Esophagus muscularis mucosa (tissue), 4 donors: ENCODE data around the gene GAB1. TPM values are rescaled to one million over a fixed set of nuclear protein-coding genes. Genes with fewer than 3 reads are reported as not detected.

Source experiments
- DNase-seq: peaks from one replicate; pipeline ENCODE4 v3.0.0-alpha.2; 2017; ENCODE audit errors: extremely low spot score
- H3K27ac ChIP-seq, 4 donors: fragments of 200-600 bp; sonication (generic); replicated peaks in 1 of 4; 1 replicate in 3 of 4; 2 replicates in 1 of 4; pipeline ENCODE4 v1.5.1; 2016 to 2019; ENCODE audit warnings: mild to moderate bottlenecking in 1 of 4
- H3K27me3 ChIP-seq, 4 donors: fragments of 200-600 bp; sonication (generic); one replicate each; pipeline versions ENCODE4 v1.5.1 to v1.6.0; 2016 to 2019
- H3K36me3 ChIP-seq, 4 donors: fragments of 200-600 bp; sonication (generic); one replicate each; pipeline ENCODE4 v1.5.1; 2016 to 2019
- H3K4me1 ChIP-seq, 4 donors: fragments of 200-600 bp; sonication (generic); one replicate each; pipeline ENCODE4 v1.5.1; 2016 to 2019
- H3K4me3 ChIP-seq, 4 donors: fragments of 200-600 bp; sonication (generic); 1 replicate in 2 of 4; 2 replicates in 2 of 4; pipeline ENCODE4 v1.5.1; 2016 to 2019; ENCODE audit warnings: mild to moderate bottlenecking in 4 of 4, moderate library complexity in 1 of 4
- H3K9me3 ChIP-seq, 4 donors: fragments of 200-600 bp; sonication (generic); 1 replicate in 3 of 4; 2 replicates in 1 of 4; pipeline ENCODE4 v1.5.1; 2016 to 2019
- CTCF ChIP-seq, 3 experiments: fragments of 200-600 bp in 2 of 3; fragments of 450-650 bp in 1 of 3; sonication (generic) in 2 of 3; IDR thresholded peaks; one replicate each; pipeline ENCODE4 v1.5.1; 2017 to 2019; ENCODE audit warnings: antibody characterized with exemption in 3 of 3, mild to moderate bottlenecking in 2 of 3, moderate library complexity in 1 of 3
- EP300 ChIP-seq: sonication (generic); formaldehyde crosslinking; IDR thresholded peaks from one replicate; pipeline ENCODE4 v1.6.1; 2017; ENCODE audit warnings: antibody characterized with exemption
- POLR2A ChIP-seq: fragments of 450-650 bp; IDR thresholded peaks from one replicate; pipeline ENCODE4 v1.6.1; 2017; ENCODE audit warnings: antibody characterized with exemption, moderate library complexity, mild to moderate bottlenecking, low read depth
- POLR2AphosphoS5 ChIP-seq, 2 donors: sonication (generic); formaldehyde crosslinking; IDR thresholded peaks; one replicate each; pipeline ENCODE4 v1.6.1; 2017; ENCODE audit warnings: antibody characterized with exemption in 2 of 2
- WGBS: methylation state at CpG from one replicate; pipeline ENCODE4 v1.1.5; 2018; 5-methylcytosine and 5-hydroxymethylcytosine counted together
- intact Hi-C: fragments of 100-400 bp; cut with DNase I; formaldehyde crosslinking; loops from one replicate; pipeline ENCODE4 v1.15.1; 2023
- total RNA-seq, 4 donors: library from RNA; depleted of rRNA; stranded (reverse); fragments of >200 nt; gene quantifications; one replicate each; pipeline versions ENCODE4 v1.1.0 to v1.2.1, GENCODE V29; 2016

Gene GAB1
- total RNA-seq, 4 donors from 2014 or later: 73.5 to 117 (median 98.8) TPM

GRCh38 chr4:143381189-143382118 lies 44.8 kb downstream of the GAB1 start:
- no peak for TF ChIP-seq CTCF (IDR thresholded peaks at IDR 0.05)
- TF ChIP-seq POLR2A: no peak
- TF ChIP-seq EP300: no peak
- peak; percentile 84 to 85 for TF ChIP-seq POLR2AphosphoS5 (IDR thresholded peaks at IDR 0.05)
- Histone ChIP-seq H3K27ac (peak overlapping the region; percentile 75 to 84 (median 82)), H3K4me3 (peak overlapping the region in 2 of 4 donors; percentile 20 to 25), H3K9me3 (no peaks in the 10 kb centered on the region), H3K4me1 (peaks cover 76 to 100% (median 98%) of the 10 kb centered on the region in 4 donors), H3K36me3 (no peaks in the 10 kb centered on the region), H3K27me3 (no peaks in the 10 kb centered on the region)
- intact Hi-C loops: no loop called here
- DNase-seq: peak; percentile 95
- 24% methylated on average over 8 of the region's 8 CpGs for WGBS

GRCh38 chr4:143382596-143382995 lies 45.9 kb downstream of the GAB1 start:
- Histone ChIP-seq H3K36me3 (no peaks in the 10 kb centered on the region), H3K27me3 (no peaks in the 10 kb centered on the region), H3K4me3 (peak overlapping the region; percentile 12 to 25 (median 16)), H3K4me1 (peaks cover 71 to 100% (median 97%) of the 10 kb centered on the region in 4 donors), H3K27ac (peak overlapping the region; percentile 75 to 84 (median 82)), H3K9me3 (no peaks in the 10 kb centered on the region)
- 8% methylated on average over 4 of the region's 4 CpGs for WGBS
- no peak for TF ChIP-seq CTCF (IDR thresholded peaks at IDR 0.05)
- TF ChIP-seq POLR2A: no peak
- TF ChIP-seq EP300: no peak
- TF ChIP-seq POLR2AphosphoS5 (IDR thresholded peaks at IDR 0.05): no peak
- DNase-seq: no peak
- intact Hi-C loops: no loop called here

- Histone ChIP-seq H3K27ac (peak overlapping the region; percentile 75 to 84 (median 82)), H3K4me3 (peak overlapping the region in 1 of 4 donors; percentile 25), H3K27me3 (no peaks in the 10 kb centered on the region), H3K36me3 (no peaks in the 10 kb centered on the region), H3K9me3 (no peaks in the 10 kb centered on the region), H3K4me1 (peaks cover 66 to 100% (median 97%) of the 10 kb centered on the region in 4 donors)
- no peak for TF ChIP-seq POLR2AphosphoS5 (IDR thresholded peaks at IDR 0.05)
- no peak for TF ChIP-seq POLR2A
- no peak for TF ChIP-seq EP300
- no peak for TF ChIP-seq CTCF (IDR thresholded peaks at IDR 0.05)
- intact Hi-C loops: no loop called here
- DNase-seq: no peak
These were observed 46.4 kb downstream of the GAB1 start for GRCh38 chr4:143383005-143383574.

GRCh38 chr4:143384381-143384994 lies 47.8 kb downstream of the GAB1 start:
- no peak overlapping the region for H3K4me3 ChIP-seq
- peaks cover 66 to 100% (median 97%) of the 10 kb centered on the region in 4 donors for H3K4me1 ChIP-seq
- intact Hi-C loops: no loop called here
- no peaks in the 10 kb centered on the region for H3K27me3 ChIP-seq
- TF ChIP-seq EP300: no peak
- peak; percentile 25 to 52 for TF ChIP-seq POLR2AphosphoS5 (IDR thresholded peaks at IDR 0.05)
- no peaks in the 10 kb centered on the region for H3K9me3 ChIP-seq
- no peak for DNase-seq
- WGBS: 42% methylated on average over 3 of the region's 4 CpGs
- H3K36me3 ChIP-seq: no peaks in the 10 kb centered on the region
- H3K27ac ChIP-seq: peak overlapping the region; percentile 75 to 84 (median 82)

GRCh38 chr4:143386812-143387211 lies 50.1 kb downstream of the GAB1 start:
- TF ChIP-seq POLR2AphosphoS5 (IDR thresholded peaks at IDR 0.05): no peak
- TF ChIP-seq POLR2A: no peak
- TF ChIP-seq CTCF (IDR thresholded peaks at IDR 0.05): no peak
- TF ChIP-seq EP300: no peak
- no peak for DNase-seq
- Histone ChIP-seq H3K36me3 (no peaks in the 10 kb centered on the region), H3K4me3 (no peak overlapping the region), H3K4me1 (peaks cover 71 to 100% (median 97%) of the 10 kb centered on the region in 4 donors), H3K27ac (peak overlapping the region; percentile 10 to 84 (median 79)), H3K9me3 (no peaks in the 10 kb centered on the region), H3K27me3 (no peaks in the 10 kb centered on the region)
- 92% methylated on average over 1 of the region's 1 CpG for WGBS
- intact Hi-C loops: no loop called here
